Left lung (tissue), 10 donors: Measurements from ENCODE around the gene NLRX1. TPM values are rescaled to one million over a fixed set of nuclear protein-coding genes. Genes with fewer than 3 reads are reported as not detected.

ENCODE experiments used
- ATAC-seq: fragments of 200-7000 bp; cut with Tn5 transposase; one replicate; pipeline ENCODE4 v1.9.1; 2020; ENCODE audit warnings: moderate library complexity
- DNase-seq, 4 donors: peaks; one replicate each; pipeline ENCODE4 v3.0.0-alpha.2; 2013 to 2020
- H3K27ac ChIP-seq, 2 donors: fragments of 200-600 bp; sonication (generic) in 1 of 2; one replicate each; pipeline versions ENCODE4 v1.5.0 to v1.8.0; 2020 to 2021
- H3K27me3 ChIP-seq, 2 donors: fragments of 200-600 bp; sonication (generic) in 1 of 2; one replicate each; pipeline versions ENCODE4 v1.5.0 to v1.8.0; 2020 to 2021
- H3K36me3 ChIP-seq, 2 donors: fragments of 200-600 bp; sonication (generic) in 1 of 2; one replicate each; pipeline versions ENCODE4 v1.5.0 to v1.8.0; 2020 to 2021
- H3K4me1 ChIP-seq, 2 donors: fragments of 200-600 bp; one replicate each; pipeline ENCODE4 v1.8.0; 2021
- H3K4me3 ChIP-seq, 2 donors: fragments of 200-600 bp; sonication (generic) in 1 of 2; one replicate each; pipeline versions ENCODE4 v1.5.0 to v1.8.0; 2020 to 2021; ENCODE audit warnings: mild to moderate bottlenecking in 1 of 2
- H3K9me3 ChIP-seq, 2 donors: fragments of 200-600 bp; sonication (generic) in 1 of 2; one replicate each; pipeline versions ENCODE4 v1.5.0 to v1.8.0; 2020 to 2021
- CTCF ChIP-seq, 2 donors: fragments of 200-600 bp; sonication (generic) in 1 of 2; IDR thresholded peaks; one replicate each; pipeline versions ENCODE4 v1.5.0 to v1.8.0; 2021; ENCODE audit warnings: antibody characterized with exemption in 2 of 2
- intact Hi-C, 2 donors: fragments of 100-400 bp; cut with DNase I; formaldehyde crosslinking; loops; one replicate each; pipeline versions ENCODE4 v1.11.2 to v1.14.2; 2022
- polyA plus RNA-seq, 6 donors: library from polyadenylated mRNA; unstranded; fragments of 120-200 nt; gene quantifications; one replicate each; pipeline ENCODE4 v1.2.1, GENCODE V29; 2013; ENCODE audit not compliant: insufficient read length in 6 of 6
- total RNA-seq, 2 donors: library from RNA; stranded (reverse); fragmentation: NEBNext Ultra II Directional; extraction: Animal tissue kit (Norgen Biotek cat#: 25700); gene quantifications; one replicate each; pipeline ENCODE4 v1.2.1, GENCODE V29; 2021
- donor health status: DM: no; HTN: yes; CAD: no.
- donor health status: DM: no; HTN: no; CAD: no.

NLRX1 gene
- total and polyA plus RNA-seq, 8 donors = 9.9 to 15.7 (median 12.0) TPM

- intact Hi-C loops = no loop called here
- H3K27ac ChIP-seq = peak within 1 kb of the TSS; percentile 93 to 95
- H3K4me1 ChIP-seq = peaks cover 0 to 48% of the 10 kb centered on the region in 2 donors
- DNase-seq = peak; percentile 95 to 97 (median 96)
- peak within 1 kb of the TSS; percentile 87 to 89 for H3K4me3 ChIP-seq
- H3K9me3 ChIP-seq = no peaks in the 10 kb centered on the region
- TF ChIP-seq CTCF (IDR thresholded peaks at IDR 0.05) = peak; percentile 88 to 98
- H3K27me3 ChIP-seq = no peaks in the 10 kb centered on the region
- H3K36me3 ChIP-seq = no peaks in the 10 kb centered on the region
- ATAC-seq = peak; percentile 97
These were observed 37.3 kb downstream of the NLRX1 start, which contains the start of gene CBL for GRCh38 chr11:119205574-119206510. CBL (plus strand) TSS chr11:119206339; CDS start chr11:119206418, 79 bp downstream.

- Histone ChIP-seq H3K27ac (peak overlapping the region; percentile 93 to 95), H3K27me3 (no peaks in the 10 kb centered on the region), H3K36me3 (no peaks in the 10 kb centered on the region), H3K4me1 (peaks cover 0 to 48% of the 10 kb centered on the region in 2 donors), H3K9me3 (no peaks in the 10 kb centered on the region), H3K4me3 (peak overlapping the region; percentile 87 to 89)
- no peak for TF ChIP-seq CTCF (IDR thresholded peaks at IDR 0.05)
- DNase-seq (peak; percentile 14 to 91 (median 60)), ATAC-seq (peak; percentile 38)
- intact Hi-C loops = no loop called here
These were observed 38.2 kb downstream of the NLRX1 start for GRCh38 chr11:119206511-119207414.

GRCh38 chr11:119207415-119207960, 39.0 kb downstream of the NLRX1 start:
- ATAC-seq = no peak
- Histone ChIP-seq H3K4me3 (peak overlapping the region; percentile 87 to 89), H3K4me1 (peaks cover 0 to 49% of the 10 kb centered on the region in 2 donors), H3K27ac (peak overlapping the region; percentile 93 to 95), H3K9me3 (no peaks in the 10 kb centered on the region), H3K36me3 (no peaks in the 10 kb centered on the region), H3K27me3 (no peaks in the 10 kb centered on the region)
- intact Hi-C loops = no loop called here
- TF ChIP-seq CTCF (IDR thresholded peaks at IDR 0.05) = no peak
- no peak for DNase-seq

- H3K36me3 ChIP-seq = no peaks in the 10 kb centered on the region
- no peak overlapping the region for H3K4me3 ChIP-seq
- H3K27ac ChIP-seq = no peak overlapping the region
- H3K4me1 ChIP-seq = peaks cover 4 to 57% of the 10 kb centered on the region in 2 donors
- TF ChIP-seq CTCF (IDR thresholded peaks at IDR 0.05) = no peak
- H3K27me3 ChIP-seq = no peaks in the 10 kb centered on the region
- intact Hi-C loops = no loop called here
- ATAC-seq = no peak
- DNase-seq = no peak
- H3K9me3 ChIP-seq = no peaks in the 10 kb centered on the region
These were observed 40.7 kb downstream of the NLRX1 start for GRCh38 chr11:119209186-119209585.
